GM23248 (cell line): ENCODE results near the gene IFFO2. TPM values are rescaled to one million over a fixed set of nuclear protein-coding genes. Genes with fewer than 3 reads are reported as not detected.

Experiments used
- DNase-seq: peaks from one replicate; pipeline ENCODE4 v3.0.0-alpha.2; 2015
- H2AFZ ChIP-seq: fragments of 200-600 bp; sonication (generic); 2 replicates; pipeline ENCODE4 v1.6.1; 2016; ENCODE audit warnings: antibody characterized with exemption
- H3F3A ChIP-seq: fragments of 200-600 bp; sonication (generic); 2 replicates; pipeline ENCODE4 v1.6.1; 2016; ENCODE audit warnings: mild to moderate bottlenecking, antibody characterized with exemption, mixed run types; ENCODE audit not compliant: insufficient read depth
- H3K27ac ChIP-seq: fragments of 200-600 bp; sonication (generic); 2 replicates; pipeline ENCODE4 v1.5.1; 2016; ENCODE audit warnings: mild to moderate bottlenecking
- H3K27me3 ChIP-seq: fragments of 200-600 bp; sonication (generic); replicated peaks from 2 replicates; pipeline ENCODE4 v1.6.1; 2016; ENCODE audit warnings: mild to moderate bottlenecking; ENCODE audit not compliant: insufficient read depth
- H3K36me3 ChIP-seq: fragments of 200-600 bp; sonication (generic); 2 replicates; pipeline ENCODE4 v1.6.1; 2016; ENCODE audit warnings: low read depth, mild to moderate bottlenecking
- H3K4me1 ChIP-seq: fragments of 200-600 bp; sonication (generic); 2 replicates; pipeline ENCODE4 v1.6.1; 2016; ENCODE audit warnings: mild to moderate bottlenecking; ENCODE audit not compliant: insufficient read depth
- H3K4me2 ChIP-seq: fragments of 200-600 bp; sonication (generic); one replicate; pipeline ENCODE4 v1.6.1; 2016; ENCODE audit warnings: mild to moderate bottlenecking; ENCODE audit not compliant: unreplicated experiment
- H3K4me3 ChIP-seq: fragments of 200-600 bp; sonication (generic); 2 replicates; pipeline ENCODE4 v1.5.1; 2016; ENCODE audit warnings: mild to moderate bottlenecking
- H3K79me2 ChIP-seq: fragments of 200-600 bp; sonication (generic); 2 replicates; pipeline ENCODE4 v1.6.1; 2016; ENCODE audit warnings: mild to moderate bottlenecking; ENCODE audit not compliant: insufficient read depth
- H3K9ac ChIP-seq: fragments of 200-600 bp; sonication (generic); 2 replicates; pipeline ENCODE4 v1.6.1; 2016; ENCODE audit warnings: mild to moderate bottlenecking
- H3K9me2 ChIP-seq: fragments of 200-600 bp; sonication (generic); 2 replicates; pipeline ENCODE4 v1.6.1; 2016; ENCODE audit warnings: mixed run types, mild to moderate bottlenecking, moderate library complexity; ENCODE audit not compliant: insufficient read depth
- H3K9me3 ChIP-seq: fragments of 200-600 bp; sonication (generic); one replicate; pipeline ENCODE4 v1.6.1; 2017; ENCODE audit warnings: low read depth
- H4K20me1 ChIP-seq: fragments of 200-600 bp; sonication (generic); 2 replicates; pipeline ENCODE4 v1.6.0; 2016; ENCODE audit not compliant: insufficient read depth
- EZH2 ChIP-seq: fragments of 200-600 bp; sonication (generic); IDR thresholded peaks from 2 replicates; pipeline ENCODE4 v1.6.1; 2018; ENCODE audit warnings: antibody characterized with exemption, mild to moderate bottlenecking; ENCODE audit not compliant: insufficient read depth, poor library complexity, severe bottlenecking
- EZH2phosphoT487 ChIP-seq: fragments of 200-600 bp; sonication (generic); IDR thresholded peaks from 2 replicates; pipeline ENCODE4 v1.6.1; 2018; ENCODE audit warnings: antibody characterized with exemption, moderate library complexity, mild to moderate bottlenecking, low read depth; ENCODE audit not compliant: insufficient read depth
- WGBS, 2 experiments: methylation state at CpG; one replicate each; pipeline ENCODE4 v1.1.6; 2015 to 2017; ENCODE audit warnings: low lambda C conversion rate in 2 of 2, low coverage in 1 of 2; ENCODE audit errors: missing lambda C conversion rate in 2 of 2; 5-methylcytosine and 5-hydroxymethylcytosine counted together
- in situ Hi-C: fragments of 300-500 bp; cut with MboI; formaldehyde crosslinking; loops from 2 replicates; pipeline ENCODE4 v1.15.0; 2020
- polyA plus RNA-seq: library from polyadenylated mRNA; unstranded; fragments of >200 nt; fragmentation: Nextera tagmentation; extraction: Ambion mirVana; gene quantifications from 2 replicates; pipeline ENCODE4 v1.2.1, GENCODE V29; 2016
- total RNA-seq: library from RNA; depleted of rRNA; stranded (reverse); fragments of >200 nt; shearing (Covaris generic); gene quantifications from 2 replicates; pipeline ENCODE4 v1.2.3, GENCODE V29; 2014

Gene IFFO2
- total and polyA plus RNA-seq, 2 experiments from 2014 or later = 0.60 to 12.8 TPM

DNA sequence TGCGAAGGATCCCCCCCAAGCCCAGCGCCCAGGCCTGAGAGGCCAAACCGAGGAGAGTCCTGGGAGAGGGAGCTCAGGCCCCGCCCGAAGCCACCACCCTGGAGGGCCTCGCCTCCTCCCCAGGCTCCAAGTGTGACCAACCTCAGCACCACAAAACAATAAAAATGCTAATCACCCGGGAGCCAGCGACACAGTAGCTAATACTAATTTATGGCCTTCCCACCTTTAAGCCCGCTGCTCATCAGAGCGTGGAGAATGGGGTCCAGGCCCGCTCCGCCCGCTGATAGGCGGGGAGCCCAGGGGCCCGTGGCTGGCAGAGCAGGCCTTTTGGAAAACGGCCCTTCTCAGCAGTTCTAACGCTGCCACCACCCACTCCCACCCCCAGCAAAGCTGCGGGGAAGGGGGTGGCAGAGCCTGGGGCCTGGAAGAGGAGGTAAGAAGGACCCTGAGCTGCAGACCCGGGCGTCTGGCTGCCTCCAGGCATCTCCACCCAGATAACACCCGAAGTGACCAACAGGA, 76.6 kb downstream of the IFFO2 start:
- H3K79me2 ChIP-seq = no peaks in the 10 kb centered on the region
- H3K27me3 ChIP-seq = no peaks in the 10 kb centered on the region
- H3K4me1 ChIP-seq = peaks cover 17% of the 10 kb centered on the region
- H3K9ac ChIP-seq = no peak overlapping the region
- no peaks in the 10 kb centered on the region for H3K9me3 ChIP-seq
- no peak for TF ChIP-seq EZH2phosphoT487
- TF ChIP-seq EZH2 = no peak
- no peak overlapping the region for H3K4me3 ChIP-seq
- no peak overlapping the region for H3K27ac ChIP-seq
- H3F3A ChIP-seq = peaks cover 11% of the 10 kb centered on the region
- no peak overlapping the region for H3K4me2 ChIP-seq
- 90 to 92% methylated on average over 19 to 20 of the region's 21 CpGs for WGBS, 2 experiments
- H2AFZ ChIP-seq = no peak overlapping the region
- DNase-seq = no peak
- H3K36me3 ChIP-seq = no peaks in the 10 kb centered on the region
- in situ Hi-C loops = no loop called here
- H4K20me1 ChIP-seq = no peaks in the 10 kb centered on the region
- H3K9me2 ChIP-seq = no peaks in the 10 kb centered on the region

DNA sequence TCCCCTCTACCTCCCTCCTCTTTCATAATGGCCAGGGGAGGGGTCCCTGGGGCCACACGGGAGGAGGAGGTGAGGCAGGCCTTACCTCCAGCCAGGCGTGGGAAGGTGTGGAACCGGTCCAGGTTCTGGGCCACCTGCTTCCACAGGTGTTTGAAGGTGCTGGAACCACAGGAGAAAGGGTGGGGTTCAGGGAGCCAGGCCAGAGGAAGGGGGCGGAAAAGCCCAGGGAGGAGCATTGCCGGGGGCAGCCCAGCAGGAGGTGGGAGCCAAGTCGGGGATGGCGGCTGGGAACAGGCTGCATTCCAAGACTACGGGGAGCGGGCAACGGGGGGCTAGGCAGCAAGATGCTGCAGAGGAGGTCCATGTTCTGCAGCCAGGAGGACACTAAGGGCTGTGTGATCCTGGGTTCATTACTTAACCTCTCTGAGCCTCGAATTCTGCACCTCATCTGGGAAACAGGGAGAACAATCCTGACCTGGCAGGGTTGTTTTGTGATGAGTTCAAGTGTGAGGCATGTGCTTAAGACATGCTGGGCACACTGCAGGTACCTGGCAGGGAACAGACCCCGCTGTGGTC, 77.2 kb downstream of the IFFO2 start:
- Histone ChIP-seq H3K36me3 (no peaks in the 10 kb centered on the region), H4K20me1 (no peaks in the 10 kb centered on the region), H3K27ac (no peak overlapping the region), H2AFZ (no peak overlapping the region), H3K4me1 (peaks cover 17% of the 10 kb centered on the region), H3K4me3 (no peak overlapping the region), H3K4me2 (no peak overlapping the region), H3K9me3 (no peaks in the 10 kb centered on the region), H3K9ac (no peak overlapping the region), H3K79me2 (no peaks in the 10 kb centered on the region), H3K27me3 (no peaks in the 10 kb centered on the region), H3K9me2 (no peaks in the 10 kb centered on the region), H3F3A (peaks cover 11% of the 10 kb centered on the region)
- no peak for TF ChIP-seq EZH2phosphoT487
- TF ChIP-seq EZH2 = no peak
- WGBS, 2 experiments = 86 to 88% methylated on average over 12 of the region's 12 CpGs
- DNase-seq = no peak
- in situ Hi-C loops = no loop called here

DNA sequence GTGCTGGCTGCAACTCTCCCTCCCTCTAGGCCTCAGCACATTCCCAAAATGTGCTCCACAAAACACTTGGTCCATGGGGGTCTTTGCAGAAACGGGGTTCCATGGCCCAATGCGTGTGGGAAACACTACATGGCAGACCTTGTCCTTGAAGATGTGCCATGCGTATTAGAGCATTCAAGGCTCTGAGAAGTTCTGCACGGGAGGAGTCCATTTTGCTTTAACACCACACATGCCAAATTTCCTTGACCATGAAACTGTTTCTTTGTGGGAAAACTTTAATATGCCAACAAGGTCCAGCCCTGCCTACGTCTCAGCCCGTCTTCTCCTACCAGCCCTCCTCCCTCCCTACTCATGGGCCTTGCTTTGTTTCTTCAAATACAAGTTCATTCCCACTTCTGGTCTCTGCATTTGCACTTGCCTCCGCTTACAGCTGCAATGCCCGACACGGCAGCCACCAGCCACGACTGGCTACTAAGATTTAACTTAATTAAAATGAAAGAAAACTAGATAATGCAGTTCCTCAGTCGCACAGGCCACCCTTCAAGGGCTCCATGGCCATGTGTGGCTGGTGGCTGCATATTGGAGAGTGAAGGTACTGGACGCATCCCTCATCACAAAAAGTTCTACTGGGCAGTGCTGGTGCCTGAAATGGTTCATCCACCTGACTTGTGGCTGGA, 77.8 kb downstream of the IFFO2 start:
- TF ChIP-seq EZH2phosphoT487 (no peak), EZH2 (no peak)
- WGBS, 2 experiments = 81 to 84% methylated on average over 12 of the region's 12 CpGs
- no peak for DNase-seq
- Histone ChIP-seq H3K9me2 (no peaks in the 10 kb centered on the region), H3K9ac (no peak overlapping the region), H3K27ac (no peak overlapping the region), H3K79me2 (no peaks in the 10 kb centered on the region), H3F3A (peaks cover 9% of the 10 kb centered on the region), H3K27me3 (no peaks in the 10 kb centered on the region), H2AFZ (no peak overlapping the region), H3K9me3 (no peaks in the 10 kb centered on the region), H3K36me3 (no peaks in the 10 kb centered on the region), H4K20me1 (no peaks in the 10 kb centered on the region), H3K4me1 (peaks cover 12% of the 10 kb centered on the region), H3K4me3 (no peak overlapping the region), H3K4me2 (no peak overlapping the region)
- in situ Hi-C loops = no loop called here

DNA sequence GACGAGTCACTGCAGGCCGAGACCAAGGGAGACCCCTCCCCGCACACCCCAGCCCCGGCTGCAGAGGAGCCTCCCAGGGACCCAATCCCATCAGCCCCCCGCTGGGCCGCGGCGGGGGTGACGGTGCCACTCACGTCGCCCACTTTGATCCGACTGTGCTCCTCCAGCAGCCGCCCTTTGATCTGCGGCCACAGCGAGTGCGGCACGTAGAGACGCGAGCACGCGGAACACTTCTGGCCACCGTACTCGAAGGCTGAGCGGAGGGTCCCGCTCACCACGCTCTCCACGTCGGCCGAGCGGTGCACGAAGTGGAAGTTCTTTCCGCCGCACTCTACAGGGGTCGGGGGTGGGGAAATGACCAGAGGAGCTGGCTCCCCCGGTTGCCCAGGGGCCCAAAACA, 79.2 kb downstream of the IFFO2 start:
- no peak for TF ChIP-seq EZH2
- no peak for TF ChIP-seq EZH2phosphoT487
- Histone ChIP-seq H3F3A (no peaks in the 10 kb centered on the region; the same call in 1 of the 2 replicates), H3K4me2 (no peak overlapping the region), H2AFZ (no peak overlapping the region), H3K36me3 (no peaks in the 10 kb centered on the region), H4K20me1 (no peaks in the 10 kb centered on the region), H3K9me2 (no peaks in the 10 kb centered on the region), H3K27ac (no peak overlapping the region), H3K4me3 (no peak overlapping the region), H3K27me3 (no peaks in the 10 kb centered on the region), H3K9ac (no peak overlapping the region), H3K79me2 (no peaks in the 10 kb centered on the region), H3K9me3 (no peaks in the 10 kb centered on the region), H3K4me1 (peaks cover 2% of the 10 kb centered on the region)
- 93 to 94% methylated on average over 27 to 35 of the region's 35 CpGs for WGBS, 2 experiments
- no peak for DNase-seq
- in situ Hi-C loops = no loop called here
